Mucosa of gallbladder (tissue), 1 donor: ENCODE results near the gene FAM193A. TPM values are rescaled to one million over a fixed set of nuclear protein-coding genes. Genes with fewer than 3 reads are reported as not detected.

Experiments
- DNase-seq: peaks from one replicate; pipeline ENCODE4 v3.0.0-alpha.2; 2020; ENCODE audit warnings: low spot score
- total RNA-seq: library from RNA; stranded (reverse); gene quantifications from one replicate; pipeline ENCODE4 v1.2.1, GENCODE V29; 2021
- donor health status: DM: no; HTN: no; CAD: no.

The FAM193A gene
- total RNA-seq, 1 donor from 2014 or later: 31.4 TPM

- DNase-seq: no peak
Observed at GRCh38 chr4:2781911-2782310, 245.5 kb downstream of the FAM193A start.

Other genes starting within 250 kb of the FAM193A start
- 31.1 TPM for gene ZFYVE28, start 118.0 kb upstream of the FAM193A start, total RNA-seq
- 1.3 TPM for gene CFAP99, start 117.7 kb upstream of the FAM193A start, total RNA-seq
- 52.3 TPM for gene RNF4, start 67.5 kb upstream of the FAM193A start, total RNA-seq
- gene TNIP2, start 219.7 kb downstream of the FAM193A start, total RNA-seq: 42.2 TPM